Measurements from ENCODE around the gene TRAPPC5.

- TF ChIP-seq SPI1 (IDR thresholded peaks at IDR 0.05; ENCODE audit: borderline replicate concordance, low read depth) (no peak), CTCF (IDR thresholded peaks at IDR 0.05; ENCODE audit: insufficient read depth, low read length) (no peak), POLR2AphosphoS5 (IDR thresholded peaks at IDR 0.05; ENCODE audit: low read depth) (no peak)
Measured at GRCh38 chr19:7654401-7654800, 26.2 kb upstream of the TRAPPC5 start.
